WERI-Rb-1 (cell line): Measurements from ENCODE around the gene RREB1.

ENCODE experiments used
- DNase-seq: peaks from one replicate; pipeline ENCODE4 v3.0.0-alpha.2; 2020
- H3K27ac ChIP-seq: fragments of 250-450 bp; sonication (Bioruptor Pico); 2 replicates; pipeline ENCODE4 v1.5.1; 2020; ENCODE audit warnings: mild to moderate bottlenecking, moderate library complexity
- H3K27me3 ChIP-seq: fragments of 250-450 bp; sonication (Bioruptor Pico); 2 replicates; pipeline ENCODE4 v1.5.1; 2021; ENCODE audit warnings: mild to moderate bottlenecking, low read depth, moderate library complexity; ENCODE audit not compliant: insufficient read depth, severe bottlenecking
- H3K36me3 ChIP-seq: fragments of 250-450 bp; sonication (Bioruptor Pico); 2 replicates; pipeline ENCODE4 v1.5.1; 2020; ENCODE audit warnings: mild to moderate bottlenecking, moderate library complexity
- H3K4me3 ChIP-seq: 2 replicates; pipeline ENCODE4 v1.5.1; 2011; ENCODE audit warnings: low read depth, mild to moderate bottlenecking, control low read depth, low read length
- H3K9me3 ChIP-seq: fragments of 250-450 bp; sonication (Bioruptor Pico); 2 replicates; pipeline ENCODE4 v1.5.1; 2021; ENCODE audit warnings: mild to moderate bottlenecking, moderate library complexity; ENCODE audit not compliant: severe bottlenecking
- CTCF ChIP-seq: IDR thresholded peaks from 2 replicates; pipeline ENCODE4 v1.5.1; 2011; ENCODE audit warnings: low read depth, mild to moderate bottlenecking, control low read depth, inconsistent platforms, low read length

RREB1 gene

GRCh38 chr6:7067305-7067704, 40.5 kb upstream of the RREB1 start:
- Histone ChIP-seq H3K9me3 (peaks cover 4% of the 10 kb centered on the region), H3K36me3 (no peaks in the 10 kb centered on the region), H3K27ac (no peak overlapping the region), H3K4me3 (no peak overlapping the region), H3K27me3 (no peaks in the 10 kb centered on the region)
- DNase-seq = no peak
- TF ChIP-seq CTCF = no peak

GRCh38 chr6:7071405-7071804, 36.4 kb upstream of the RREB1 start:
- H3K27ac ChIP-seq = no peak overlapping the region
- TF ChIP-seq CTCF = no peak
- H3K27me3 ChIP-seq = no peaks in the 10 kb centered on the region
- no peaks in the 10 kb centered on the region for H3K36me3 ChIP-seq
- no peak for DNase-seq
- H3K4me3 ChIP-seq = no peak overlapping the region
- no peaks in the 10 kb centered on the region for H3K9me3 ChIP-seq

- TF ChIP-seq CTCF = no peak
- Histone ChIP-seq H3K9me3 (no peaks in the 10 kb centered on the region), H3K36me3 (no peaks in the 10 kb centered on the region), H3K27ac (no peak overlapping the region), H3K27me3 (no peaks in the 10 kb centered on the region), H3K4me3 (no peak overlapping the region)
- peak; percentile 3 for DNase-seq
These were observed 34.5 kb upstream of the RREB1 start for GRCh38 chr6:7073082-7073820.

- Histone ChIP-seq H3K27ac (no peak overlapping the region), H3K36me3 (no peaks in the 10 kb centered on the region), H3K4me3 (no peak overlapping the region), H3K27me3 (no peaks in the 10 kb centered on the region), H3K9me3 (no peaks in the 10 kb centered on the region)
- TF ChIP-seq CTCF = no peak
- peak; percentile 6 for DNase-seq
These were observed 33.8 kb upstream of the RREB1 start for GRCh38 chr6:7073821-7074525.

- Histone ChIP-seq H3K9me3 (no peaks in the 10 kb centered on the region), H3K27me3 (no peaks in the 10 kb centered on the region), H3K36me3 (no peaks in the 10 kb centered on the region), H3K4me3 (no peak overlapping the region), H3K27ac (peak overlapping the region; percentile 35; the same call in 1 of the 2 replicates)
- no peak for TF ChIP-seq CTCF
- DNase-seq = peak; percentile 1
These were observed 32.9 kb upstream of the RREB1 start for GRCh38 chr6:7074870-7075269.
